GM12874 (cell line): ENCODE measurements around the gene ARMC8.

Experiments
- TF ChIP-seq, protein P1 (sequence below): IDR thresholded peaks from 2 replicates; pipeline ENCODE4 v1.5.1; 2011; ENCODE audit warnings: low read depth, mild to moderate bottlenecking, control low read depth, low read length, moderate library complexity; ENCODE audit not compliant: insufficient read depth

The ARMC8 gene

DNA sequence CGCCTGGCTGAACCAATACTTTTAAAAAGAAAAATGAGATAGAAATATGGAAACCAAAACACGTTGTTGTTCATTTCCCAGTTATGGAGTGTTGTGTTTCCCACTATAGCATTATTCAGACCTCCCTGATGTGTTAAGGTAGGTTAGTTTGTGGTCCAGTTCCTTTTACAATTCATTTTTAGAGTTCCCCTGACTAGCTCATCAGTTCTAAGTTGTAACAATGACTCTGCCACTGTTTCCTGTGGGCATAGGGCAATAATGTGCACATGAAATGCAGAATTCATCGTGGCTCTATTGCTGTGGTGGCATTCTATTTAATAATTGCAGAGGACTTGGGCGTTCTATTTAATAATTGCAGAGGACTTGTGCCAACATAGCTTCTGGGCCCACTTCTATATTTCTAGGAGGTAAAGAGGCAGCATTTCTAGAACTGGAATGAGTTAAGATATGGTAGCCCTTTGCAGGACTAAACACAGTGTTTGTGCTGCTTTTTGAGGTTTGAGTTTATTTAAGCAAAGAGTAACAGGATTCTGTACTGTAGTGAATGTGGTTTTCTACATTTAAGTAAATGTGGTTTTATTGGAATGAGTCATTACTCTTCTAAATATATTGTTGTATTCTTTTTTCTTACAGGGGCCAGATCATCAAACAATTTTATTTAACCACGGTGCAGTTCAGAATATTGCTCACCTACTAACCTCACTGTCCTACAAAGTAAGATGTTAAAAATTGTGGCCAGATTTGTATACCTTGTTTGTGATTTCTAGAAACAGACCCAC, 47.5 kb downstream of the ARMC8 start:
- TF ChIP-seq, protein P1, sequence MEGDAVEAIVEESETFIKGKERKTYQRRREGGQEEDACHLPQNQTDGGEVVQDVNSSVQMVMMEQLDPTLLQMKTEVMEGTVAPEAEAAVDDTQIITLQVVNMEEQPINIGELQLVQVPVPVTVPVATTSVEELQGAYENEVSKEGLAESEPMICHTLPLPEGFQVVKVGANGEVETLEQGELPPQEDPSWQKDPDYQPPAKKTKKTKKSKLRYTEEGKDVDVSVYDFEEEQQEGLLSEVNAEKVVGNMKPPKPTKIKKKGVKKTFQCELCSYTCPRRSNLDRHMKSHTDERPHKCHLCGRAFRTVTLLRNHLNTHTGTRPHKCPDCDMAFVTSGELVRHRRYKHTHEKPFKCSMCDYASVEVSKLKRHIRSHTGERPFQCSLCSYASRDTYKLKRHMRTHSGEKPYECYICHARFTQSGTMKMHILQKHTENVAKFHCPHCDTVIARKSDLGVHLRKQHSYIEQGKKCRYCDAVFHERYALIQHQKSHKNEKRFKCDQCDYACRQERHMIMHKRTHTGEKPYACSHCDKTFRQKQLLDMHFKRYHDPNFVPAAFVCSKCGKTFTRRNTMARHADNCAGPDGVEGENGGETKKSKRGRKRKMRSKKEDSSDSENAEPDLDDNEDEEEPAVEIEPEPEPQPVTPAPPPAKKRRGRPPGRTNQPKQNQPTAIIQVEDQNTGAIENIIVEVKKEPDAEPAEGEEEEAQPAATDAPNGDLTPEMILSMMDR, result no peak

DNA sequence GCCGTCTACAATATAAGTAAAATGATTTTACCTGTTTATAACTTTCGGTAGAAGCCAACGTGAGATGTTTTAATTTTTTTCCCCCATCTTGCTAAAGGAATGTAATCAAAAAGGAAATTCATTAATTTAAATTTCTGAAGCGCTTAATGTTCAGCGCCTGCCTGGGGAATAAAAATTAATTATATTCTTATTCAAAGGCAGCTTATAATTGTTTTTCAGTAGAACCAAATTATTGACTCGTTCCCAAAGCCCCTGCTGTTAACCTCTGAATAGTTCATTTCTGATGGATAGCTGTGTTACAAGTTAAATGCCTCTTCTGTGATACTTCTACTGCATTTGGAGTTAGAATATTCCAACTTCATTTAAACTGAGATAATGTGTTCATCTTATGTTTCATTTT, 51.6 kb downstream of the ARMC8 start:
- TF ChIP-seq, protein P1, result no peak

DNA sequence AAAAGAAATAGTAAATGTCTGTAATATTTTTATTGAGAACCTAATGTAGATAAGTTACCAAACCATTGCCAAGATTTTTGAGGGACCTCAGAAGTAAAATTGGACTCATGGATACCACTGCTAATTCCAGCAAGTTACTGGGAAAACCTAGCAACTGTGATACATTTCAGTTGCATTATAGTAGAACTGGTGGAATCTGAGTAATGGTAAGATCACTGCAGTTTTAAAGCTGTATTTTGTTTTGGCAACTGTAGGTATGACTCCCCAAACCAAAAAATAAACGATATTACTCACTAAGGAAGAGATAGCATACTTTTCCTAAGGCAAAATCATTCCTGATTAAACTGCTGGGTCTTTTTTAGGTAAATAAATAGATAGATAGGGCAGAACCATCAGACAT, 54.0 kb downstream of the ARMC8 start:
- TF ChIP-seq, protein P1, result no peak

DNA sequence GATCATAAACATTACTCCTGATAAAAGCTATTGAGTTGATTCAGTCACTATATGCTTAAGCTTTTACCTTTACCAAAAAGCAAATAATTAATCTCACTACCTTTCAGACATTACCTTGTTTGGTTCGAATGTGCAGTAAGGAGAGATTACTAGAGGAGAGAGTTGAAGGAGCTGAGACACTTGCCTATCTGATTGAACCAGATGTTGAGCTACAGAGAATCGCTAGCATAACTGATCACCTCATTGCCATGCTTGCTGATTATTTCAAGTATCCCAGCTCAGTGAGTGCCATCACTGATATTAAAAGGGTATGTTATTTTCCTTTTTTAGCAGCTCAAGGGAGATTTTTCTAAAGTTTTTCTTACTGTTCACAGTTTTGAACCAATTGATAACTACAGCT, 54.6 kb downstream of the ARMC8 start:
- TF ChIP-seq, protein P1, result no peak

DNA sequence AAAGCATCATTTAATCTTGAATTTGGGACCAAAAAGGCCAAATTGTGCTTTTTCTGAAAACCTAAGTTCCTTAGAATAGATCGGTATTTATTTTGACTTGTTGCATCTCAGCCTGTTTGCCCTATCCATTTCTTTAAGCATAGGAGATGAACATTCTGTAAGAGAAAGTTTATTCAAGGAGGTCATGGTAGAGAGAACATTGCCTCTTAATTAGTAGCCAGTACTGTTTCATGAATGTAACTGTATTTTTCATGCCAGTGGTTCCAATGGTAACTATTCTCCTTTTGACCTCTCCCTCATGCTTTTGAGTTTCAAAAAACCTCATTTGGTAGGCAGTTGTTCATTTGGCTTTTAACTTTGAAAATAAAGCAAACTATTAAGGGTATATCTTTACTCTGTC, 55.4 kb downstream of the ARMC8 start:
- TF ChIP-seq, protein P1, result no peak

DNA sequence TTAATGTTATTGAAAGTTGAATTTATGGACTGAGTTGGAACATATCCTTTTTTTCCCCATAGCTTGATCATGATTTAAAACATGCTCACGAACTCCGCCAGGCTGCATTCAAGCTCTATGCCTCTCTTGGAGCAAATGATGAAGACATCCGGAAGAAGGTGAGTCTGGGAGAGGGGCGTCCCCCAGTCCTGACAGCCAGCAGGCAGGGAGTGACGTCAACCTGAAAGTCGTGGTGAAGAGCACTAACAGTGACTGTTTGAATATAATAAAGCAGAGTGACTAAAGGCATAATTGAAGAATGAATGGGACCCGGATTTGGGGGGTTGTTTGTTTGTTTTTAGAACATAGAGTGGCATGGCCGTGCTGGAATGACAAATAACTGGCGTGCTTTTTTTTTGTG, 57.9 kb downstream of the ARMC8 start:
- TF ChIP-seq, protein P1, result no peak

DNA sequence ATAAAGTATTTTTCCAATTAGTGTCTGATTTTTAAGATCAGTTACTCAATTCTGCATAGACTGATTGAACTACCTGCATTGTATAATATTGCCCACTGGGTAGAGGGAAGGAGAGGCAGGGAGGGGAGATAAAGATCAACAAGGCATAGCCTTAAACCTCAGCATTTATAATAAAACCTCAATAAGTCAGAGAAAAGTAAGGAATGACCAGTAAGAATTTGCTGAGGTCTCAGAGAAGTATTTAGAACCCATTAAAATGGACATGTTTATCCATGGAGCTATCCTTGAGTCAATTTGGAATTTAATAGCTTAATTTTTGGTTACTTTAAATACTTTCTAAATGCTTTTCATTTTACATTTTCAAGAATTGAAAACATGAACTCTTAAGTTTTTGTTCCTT, 62.5 kb downstream of the ARMC8 start:
- TF ChIP-seq, protein P1, result no peak
